ENCODE data around the gene UQCRHL. TPM values are rescaled to one million over a fixed set of nuclear protein-coding genes. Genes with fewer than 3 reads are reported as not detected.
"Not testable (repeated sequence)": the region's sequence is repeated elsewhere in the genome, so short reads cannot be mapped to it uniquely, and the experiment has no call there.

Gene UQCRHL
- total RNA-seq, 1 experiment from 2014 or later, result 2.6 TPM

DNA sequence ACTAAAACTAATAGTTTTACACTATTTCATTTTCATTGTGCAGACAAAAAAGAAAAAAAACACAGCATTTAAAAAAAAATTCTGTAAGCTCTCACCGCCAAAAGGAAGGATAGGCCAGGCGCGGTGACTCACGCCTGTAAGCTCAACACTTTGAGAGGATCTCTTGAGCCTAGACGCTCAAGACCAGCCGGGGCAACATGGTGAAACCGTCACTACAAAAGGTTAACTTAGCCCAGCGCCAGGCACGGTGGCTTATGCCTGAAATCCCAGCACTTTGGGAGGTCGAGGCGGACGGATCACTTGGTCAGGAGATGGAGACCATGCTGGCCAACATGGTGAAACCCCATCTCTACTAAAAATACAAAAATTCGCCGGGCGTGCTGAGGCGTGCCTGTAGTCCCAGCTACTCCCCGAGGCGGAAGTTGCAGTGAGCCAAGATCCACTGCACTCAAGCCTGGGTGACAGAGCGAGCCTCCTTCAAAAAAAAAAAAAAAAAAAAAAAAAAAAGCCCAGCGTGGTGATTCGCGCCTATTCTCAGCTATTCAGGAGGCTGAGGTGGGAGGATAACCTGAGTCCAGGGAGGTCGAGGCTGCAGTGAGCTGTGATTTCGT lies 25.7 kb upstream of the UQCRHL start:
- intact Hi-C loops (cut with micrococcal nuclease; ENCODE audit: unreplicated experiment) (no loop called here), in situ Hi-C loops (cut with HindIII; ENCODE audit: low pct_unique_long_range_greater_than_20kb, low sequenced_read_pairs) (no loop called here)
- Histone ChIP-seq H3K4me3 (ENCODE audit: low read depth in 2 of 2, low read length in 2 of 2) (peak overlapping the region; percentile 65 to 91), H3K27ac (ENCODE audit: low read length) (peak overlapping the region; percentile 95), H3K27me3 (ENCODE audit: control insufficient read depth, insufficient read depth, low read length) (no peaks in the 10 kb centered on the region), H3K4me1 (ENCODE audit: control insufficient read depth, insufficient read depth, low read length) (peaks cover 27% of the 10 kb centered on the region), H3K36me3 (ENCODE audit: control insufficient read depth, insufficient read depth, low read length) (no peaks in the 10 kb centered on the region), H3K9me3 (ENCODE audit: control insufficient read depth, insufficient read depth, low read depth, low read length) (no peaks in the 10 kb centered on the region)
- no TSS peak for BruUV-seq (replicated peaks)
- TF ChIP-seq CTCF (IDR thresholded peaks at IDR 0.05), result no peak
- TF ChIP-seq POLR2AphosphoS5 (IDR thresholded peaks at IDR 0.05; ENCODE audit: low read depth, low read length), result peak; percentile 47; the same call in 1 of the 2 replicates
- CTCF ChIA-PET, result interaction anchor here (0.5 to 1.0 kb wide), 3 partner anchors 25 to 32 kb away, joined by 3 to 8 read pairs (median 6); no protein-coding TSS in a partner anchor
- ATAC-seq (no peak), DNase-seq (ENCODE audit: low read depth, low spot score) (no peak)
- POLR2A ChIA-PET, result interaction anchor here (0.6 to 2.0 kb wide), 8 partner anchors 8 to 53 kb away, joined by 3 to 23 read pairs (median 8); partner anchors contain the start of gene SPEN

DNA sequence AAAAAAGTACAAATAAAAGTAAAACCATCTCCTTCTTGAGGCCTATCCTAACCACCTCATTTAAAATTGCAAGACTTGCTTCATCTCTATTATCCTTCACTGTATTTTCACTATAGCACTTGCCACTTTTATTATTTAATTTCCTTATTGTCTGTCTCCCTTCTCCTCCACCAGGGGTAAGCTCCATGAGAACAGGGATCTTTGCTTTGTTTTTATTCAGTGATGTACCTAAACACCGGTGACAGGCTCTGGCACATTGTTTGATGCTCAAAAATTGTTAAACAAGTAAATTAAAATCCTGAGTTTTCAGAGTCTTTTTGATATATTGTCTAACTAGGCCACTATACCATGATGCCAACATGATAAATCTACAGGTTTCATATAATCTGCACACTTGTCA lies 22.8 kb upstream of the UQCRHL start:
- no peak for DNase-seq (ENCODE audit: low read depth, low spot score)
- no TSS peak for BruUV-seq (replicated peaks)
- no peaks in the 10 kb centered on the region for H3K9me3 ChIP-seq (ENCODE audit: control insufficient read depth, insufficient read depth, low read depth, low read length)
- intact Hi-C loops (cut with micrococcal nuclease; ENCODE audit: unreplicated experiment) (no loop called here), in situ Hi-C loops (cut with HindIII; ENCODE audit: low pct_unique_long_range_greater_than_20kb, low sequenced_read_pairs) (no loop called here)
- no peak for ATAC-seq
- H3K27me3 ChIP-seq (ENCODE audit: control insufficient read depth, insufficient read depth, low read length), result no peaks in the 10 kb centered on the region
- POLR2A ChIA-PET, result no interaction called here
- H3K4me3 ChIP-seq (ENCODE audit: low read depth in 2 of 2, low read length in 2 of 2), result no peak overlapping the region
- peaks cover 19% of the 10 kb centered on the region for H3K4me1 ChIP-seq (ENCODE audit: control insufficient read depth, insufficient read depth, low read length)
- CTCF ChIA-PET, result no interaction called here
- no peak overlapping the region for H3K27ac ChIP-seq (ENCODE audit: low read length)
- TF ChIP-seq, protein P1, sequence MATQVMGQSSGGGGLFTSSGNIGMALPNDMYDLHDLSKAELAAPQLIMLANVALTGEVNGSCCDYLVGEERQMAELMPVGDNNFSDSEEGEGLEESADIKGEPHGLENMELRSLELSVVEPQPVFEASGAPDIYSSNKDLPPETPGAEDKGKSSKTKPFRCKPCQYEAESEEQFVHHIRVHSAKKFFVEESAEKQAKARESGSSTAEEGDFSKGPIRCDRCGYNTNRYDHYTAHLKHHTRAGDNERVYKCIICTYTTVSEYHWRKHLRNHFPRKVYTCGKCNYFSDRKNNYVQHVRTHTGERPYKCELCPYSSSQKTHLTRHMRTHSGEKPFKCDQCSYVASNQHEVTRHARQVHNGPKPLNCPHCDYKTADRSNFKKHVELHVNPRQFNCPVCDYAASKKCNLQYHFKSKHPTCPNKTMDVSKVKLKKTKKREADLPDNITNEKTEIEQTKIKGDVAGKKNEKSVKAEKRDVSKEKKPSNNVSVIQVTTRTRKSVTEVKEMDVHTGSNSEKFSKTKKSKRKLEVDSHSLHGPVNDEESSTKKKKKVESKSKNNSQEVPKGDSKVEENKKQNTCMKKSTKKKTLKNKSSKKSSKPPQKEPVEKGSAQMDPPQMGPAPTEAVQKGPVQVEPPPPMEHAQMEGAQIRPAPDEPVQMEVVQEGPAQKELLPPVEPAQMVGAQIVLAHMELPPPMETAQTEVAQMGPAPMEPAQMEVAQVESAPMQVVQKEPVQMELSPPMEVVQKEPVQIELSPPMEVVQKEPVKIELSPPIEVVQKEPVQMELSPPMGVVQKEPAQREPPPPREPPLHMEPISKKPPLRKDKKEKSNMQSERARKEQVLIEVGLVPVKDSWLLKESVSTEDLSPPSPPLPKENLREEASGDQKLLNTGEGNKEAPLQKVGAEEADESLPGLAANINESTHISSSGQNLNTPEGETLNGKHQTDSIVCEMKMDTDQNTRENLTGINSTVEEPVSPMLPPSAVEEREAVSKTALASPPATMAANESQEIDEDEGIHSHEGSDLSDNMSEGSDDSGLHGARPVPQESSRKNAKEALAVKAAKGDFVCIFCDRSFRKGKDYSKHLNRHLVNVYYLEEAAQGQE (IDR thresholded peaks at IDR 0.05; ENCODE audit: insufficient read depth in 1 of 2, low read depth in 2 of 2, low read length in 1 of 2), result no peak
- TF ChIP-seq TCF7L2 (IDR thresholded peaks at IDR 0.05; ENCODE audit: low read depth, low read length), result no peak
- TF ChIP-seq POLR2AphosphoS5 (IDR thresholded peaks at IDR 0.05; ENCODE audit: low read depth, low read length), result no peak
- no peak for TF ChIP-seq SIN3A (IDR thresholded peaks at IDR 0.05; ENCODE audit: borderline replicate concordance, insufficient read depth, low read depth, low read length)
- no peak for TF ChIP-seq CTCF (IDR thresholded peaks at IDR 0.05)
- H3K36me3 ChIP-seq (ENCODE audit: control insufficient read depth, insufficient read depth, low read length), result no peaks in the 10 kb centered on the region

DNA sequence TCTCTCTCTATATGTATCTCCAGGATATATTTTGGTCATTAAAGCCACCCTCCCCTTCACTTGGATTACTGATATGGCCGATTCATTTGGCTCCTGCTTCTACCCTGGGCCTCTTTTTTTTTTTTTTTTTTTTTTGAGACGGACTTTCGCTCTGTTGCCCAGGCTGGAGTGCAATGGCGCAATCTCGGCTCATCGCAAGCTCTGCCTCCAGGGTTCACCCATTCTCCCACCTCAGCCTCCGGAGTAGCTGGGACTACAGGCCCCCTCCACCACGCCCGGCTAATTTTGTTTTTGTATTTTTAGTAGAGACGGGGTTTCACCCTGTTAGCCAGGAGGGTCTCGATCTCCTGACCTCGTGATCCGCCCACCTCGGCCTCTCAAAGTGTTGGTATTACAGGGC lies 21.5 kb upstream of the UQCRHL start:
- H3K9me3 ChIP-seq (ENCODE audit: control insufficient read depth, insufficient read depth, low read depth, low read length); DNase-seq (ENCODE audit: low read depth, low spot score); H3K27ac ChIP-seq (ENCODE audit: low read length); CTCF ChIA-PET; intact Hi-C loops (cut with micrococcal nuclease; ENCODE audit: unreplicated experiment); BruUV-seq (replicated peaks); in situ Hi-C loops (cut with HindIII; ENCODE audit: low pct_unique_long_range_greater_than_20kb, low sequenced_read_pairs); POLR2A ChIA-PET; H3K36me3 ChIP-seq (ENCODE audit: control insufficient read depth, insufficient read depth, low read length); H3K27me3 ChIP-seq (ENCODE audit: control insufficient read depth, insufficient read depth, low read length); H3K4me3 ChIP-seq (ENCODE audit: low read depth in 2 of 2, low read length in 2 of 2); ATAC-seq: not testable (repeated sequence)
- H3K4me1 ChIP-seq (ENCODE audit: control insufficient read depth, insufficient read depth, low read length), result peaks cover 19% of the 10 kb centered on the region

GRCh38 chr1:15827567-15827966 lies 20.1 kb upstream of the UQCRHL start:
- in situ Hi-C loops (cut with HindIII; ENCODE audit: low pct_unique_long_range_greater_than_20kb, low sequenced_read_pairs); H3K9me3 ChIP-seq (ENCODE audit: control insufficient read depth, insufficient read depth, low read depth, low read length); H3K4me3 ChIP-seq (ENCODE audit: low read depth in 2 of 2, low read length in 2 of 2); CTCF ChIA-PET; H3K27me3 ChIP-seq (ENCODE audit: control insufficient read depth, insufficient read depth, low read length); BruUV-seq (replicated peaks); H3K36me3 ChIP-seq (ENCODE audit: control insufficient read depth, insufficient read depth, low read length); intact Hi-C loops (cut with micrococcal nuclease; ENCODE audit: unreplicated experiment); H3K27ac ChIP-seq (ENCODE audit: low read length); DNase-seq (ENCODE audit: low read depth, low spot score); POLR2A ChIA-PET; ATAC-seq: not testable (repeated sequence)
- peaks cover 16% of the 10 kb centered on the region for H3K4me1 ChIP-seq (ENCODE audit: control insufficient read depth, insufficient read depth, low read length)

Data from Panc1 (cell line).